ENCODE results near the gene ZBTB26. TPM values are rescaled to one million over a fixed set of nuclear protein-coding genes. Genes with fewer than 3 reads are reported as not detected.

ZBTB26 gene
- total RNA-seq (2022; extraction: Qiagen RNA extraction): 1.4 to 2.3 TPM (median 1.9 TPM) in 5 replicates

GRCh38 chr9:122931226-122932121 lies at the start of gene ZBTB26:
ZBTB26 (minus strand) TSS chr9:122931512; CDS start chr9:122919934, 11,578 bp downstream.

GRCh38 chr9:122940749-122941581 lies 9.7 kb upstream of the ZBTB26 start, which contains the start of gene RABGAP1:
RABGAP1 (plus strand) TSS chr9:122941020; CDS start chr9:122957060, 16,040 bp downstream.

GRCh38 chr9:122912964-122913673 lies 18.2 kb downstream of the ZBTB26 start, which contains the start of gene ZBTB6:
ZBTB6 (minus strand) TSS chr9:122913323; CDS start chr9:122912072, 1,251 bp downstream.

GRCh38 chr9:122904823-122905710 lies 26.2 kb downstream of the ZBTB26 start, which contains the start of gene RC3H2:
RC3H2 (minus strand) TSS chr9:122905359; CDS start chr9:122897509, 7,850 bp downstream.

Other genes starting within 250 kb of the ZBTB26 start
- not detected in 5 replicates for gene OR1L4, start 207.5 kb downstream of the ZBTB26 start, total RNA-seq (2022; extraction: Qiagen RNA extraction)
- gene OR1L6, start 189.2 kb downstream of the ZBTB26 start, total RNA-seq (2022; extraction: Qiagen RNA extraction): not detected in 5 replicates
- not detected in 5 replicates for gene OR5C1, start 142.6 kb downstream of the ZBTB26 start, total RNA-seq (2022; extraction: Qiagen RNA extraction)
- gene OR1K1, start 131.4 kb downstream of the ZBTB26 start, total RNA-seq (2022; extraction: Qiagen RNA extraction): not detected in 5 replicates
- gene PDCL, start 102.9 kb downstream of the ZBTB26 start, total RNA-seq (2022; extraction: Qiagen RNA extraction): 13.9 to 19.4 TPM (median 15.3 TPM) in 5 replicates
- 15.9 to 26.4 TPM (median 20.1 TPM) in 5 replicates for gene RC3H2, start 26.2 kb downstream of the ZBTB26 start, total RNA-seq (2022; extraction: Qiagen RNA extraction)
- gene ZBTB6, start 18.2 kb downstream of the ZBTB26 start, total RNA-seq (2022; extraction: Qiagen RNA extraction): 4.8 to 5.4 TPM (median 5.0 TPM) in 5 replicates
- gene RABGAP1, start 9.5 kb upstream of the ZBTB26 start, total RNA-seq (2022; extraction: Qiagen RNA extraction): 12.1 to 14.5 TPM (median 13.7 TPM) in 5 replicates
- not detected in 5 replicates for gene GPR21, start 102.2 kb upstream of the ZBTB26 start, total RNA-seq (2022; extraction: Qiagen RNA extraction)